Lower lobe of right lung (tissue), 2 donors: ENCODE measurements around the gene CYSTM1. TPM values are rescaled to one million over a fixed set of nuclear protein-coding genes. Genes with fewer than 3 reads are reported as not detected.

ENCODE experiments used
- ATAC-seq, 2 donors: fragments of 200-7000 bp; cut with Tn5 transposase; one replicate each; pipeline ENCODE4 v1.9.1; 2020 to 2022; ENCODE audit warnings: mild to moderate bottlenecking in 2 of 2, moderate library complexity in 2 of 2
- DNase-seq: peaks from one replicate; pipeline ENCODE4 v3.0.0-alpha.2; 2020
- H3K27ac ChIP-seq: fragments of 200-600 bp; one replicate; pipeline ENCODE4 v1.8.0; 2022
- H3K27me3 ChIP-seq: fragments of 200-600 bp; one replicate; pipeline ENCODE4 v1.8.0; 2022; ENCODE audit warnings: low read depth
- H3K36me3 ChIP-seq: fragments of 200-600 bp; one replicate; pipeline ENCODE4 v1.8.0; 2022; ENCODE audit warnings: mild to moderate bottlenecking
- H3K4me1 ChIP-seq: fragments of 200-600 bp; one replicate; pipeline ENCODE4 v1.8.0; 2022
- H3K4me3 ChIP-seq: fragments of 200-600 bp; one replicate; pipeline ENCODE4 v1.8.0; 2022; ENCODE audit warnings: mild to moderate bottlenecking
- H3K9me3 ChIP-seq: fragments of 200-600 bp; one replicate; pipeline ENCODE4 v1.8.0; 2022
- intact Hi-C: fragments of 100-400 bp; cut with DNase I; formaldehyde crosslinking; loops from one replicate; pipeline ENCODE4 v1.11.0; 2022
- total RNA-seq: library from RNA; stranded (reverse); fragmentation: NEBNext Ultra II Directional; extraction: Animal tissue kit (Norgen Biotek cat#: 25700); gene quantifications from one replicate; pipeline ENCODE4 v1.2.1, GENCODE V29; 2021
- TF ChIP-seq, protein P1 (sequence below): fragments of 200-600 bp; IDR thresholded peaks from one replicate; pipeline ENCODE4 v1.8.0; 2022; ENCODE audit warnings: antibody characterized with exemption, mild to moderate bottlenecking
- donor health status: DM: no; HTN: yes; CAD: no; lungs with severe emphysema.

The CYSTM1 gene
- total RNA-seq, 1 donor from 2014 or later = 80.4 TPM

DNA sequence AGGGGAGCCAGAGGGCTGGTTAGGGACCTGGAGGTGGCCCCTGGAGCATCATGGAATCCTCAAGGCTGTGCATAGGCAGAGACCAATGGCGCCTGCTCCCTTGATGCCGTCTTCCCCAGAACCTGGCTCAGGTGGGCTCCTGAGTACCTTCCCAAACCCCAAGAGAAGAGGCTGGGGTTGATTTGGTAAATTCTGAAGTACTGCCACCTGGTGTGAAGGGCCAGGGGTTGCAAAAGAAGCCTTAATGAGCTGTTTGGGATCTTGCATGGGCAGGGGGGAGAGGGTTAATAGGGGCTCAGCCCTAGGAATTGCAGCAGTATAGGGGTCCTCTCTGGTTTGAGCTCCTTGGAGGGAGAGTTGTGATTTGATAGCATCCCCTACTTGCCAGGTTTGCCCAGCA is 52.1 kb downstream of the CYSTM1 start:
- Histone ChIP-seq H3K27me3 (no peaks in the 10 kb centered on the region), H3K36me3 (no peaks in the 10 kb centered on the region), H3K27ac (no peak overlapping the region), H3K4me3 (no peak overlapping the region), H3K9me3 (no peaks in the 10 kb centered on the region), H3K4me1 (peaks cover 10% of the 10 kb centered on the region)
- no peak for ATAC-seq
- intact Hi-C loops = no loop called here
- DNase-seq = no peak
- TF ChIP-seq, protein P1, sequence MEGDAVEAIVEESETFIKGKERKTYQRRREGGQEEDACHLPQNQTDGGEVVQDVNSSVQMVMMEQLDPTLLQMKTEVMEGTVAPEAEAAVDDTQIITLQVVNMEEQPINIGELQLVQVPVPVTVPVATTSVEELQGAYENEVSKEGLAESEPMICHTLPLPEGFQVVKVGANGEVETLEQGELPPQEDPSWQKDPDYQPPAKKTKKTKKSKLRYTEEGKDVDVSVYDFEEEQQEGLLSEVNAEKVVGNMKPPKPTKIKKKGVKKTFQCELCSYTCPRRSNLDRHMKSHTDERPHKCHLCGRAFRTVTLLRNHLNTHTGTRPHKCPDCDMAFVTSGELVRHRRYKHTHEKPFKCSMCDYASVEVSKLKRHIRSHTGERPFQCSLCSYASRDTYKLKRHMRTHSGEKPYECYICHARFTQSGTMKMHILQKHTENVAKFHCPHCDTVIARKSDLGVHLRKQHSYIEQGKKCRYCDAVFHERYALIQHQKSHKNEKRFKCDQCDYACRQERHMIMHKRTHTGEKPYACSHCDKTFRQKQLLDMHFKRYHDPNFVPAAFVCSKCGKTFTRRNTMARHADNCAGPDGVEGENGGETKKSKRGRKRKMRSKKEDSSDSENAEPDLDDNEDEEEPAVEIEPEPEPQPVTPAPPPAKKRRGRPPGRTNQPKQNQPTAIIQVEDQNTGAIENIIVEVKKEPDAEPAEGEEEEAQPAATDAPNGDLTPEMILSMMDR = no peak

DNA sequence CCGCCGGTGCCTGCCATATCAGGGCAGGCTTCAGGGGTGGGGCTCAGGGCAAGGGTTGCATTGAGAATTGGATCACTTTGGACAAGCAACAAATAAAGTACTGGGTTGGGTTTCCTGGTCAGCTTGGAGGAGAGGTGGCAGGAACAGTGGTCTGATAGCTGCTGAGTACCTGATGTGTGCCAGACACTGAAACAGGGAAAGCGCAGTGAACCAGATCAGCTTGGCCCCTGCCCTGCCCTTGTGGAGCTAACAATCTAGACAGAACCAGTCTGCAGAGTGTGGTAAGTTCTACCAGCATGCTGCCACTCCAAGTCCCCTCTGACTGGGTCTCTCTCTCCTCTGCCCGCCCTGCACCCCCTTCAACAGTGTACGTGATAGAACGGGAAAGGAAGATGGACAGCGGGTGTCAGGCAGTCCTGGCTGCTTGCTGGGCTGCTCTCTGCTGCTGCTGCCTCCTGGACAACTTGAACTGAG is 53.4 kb downstream of the CYSTM1 start:
- ATAC-seq (peak in 1 of 2 donors; percentile 28), DNase-seq (no peak)
- no peaks in the 10 kb centered on the region for H3K36me3 ChIP-seq
- TF ChIP-seq, protein P1 = no peak
- no peak overlapping the region for H3K27ac ChIP-seq
- no peaks in the 10 kb centered on the region for H3K4me1 ChIP-seq
- H3K27me3 ChIP-seq = no peaks in the 10 kb centered on the region
- H3K4me3 ChIP-seq = no peak overlapping the region
- H3K9me3 ChIP-seq = no peaks in the 10 kb centered on the region
- intact Hi-C loops = no loop called here

DNA sequence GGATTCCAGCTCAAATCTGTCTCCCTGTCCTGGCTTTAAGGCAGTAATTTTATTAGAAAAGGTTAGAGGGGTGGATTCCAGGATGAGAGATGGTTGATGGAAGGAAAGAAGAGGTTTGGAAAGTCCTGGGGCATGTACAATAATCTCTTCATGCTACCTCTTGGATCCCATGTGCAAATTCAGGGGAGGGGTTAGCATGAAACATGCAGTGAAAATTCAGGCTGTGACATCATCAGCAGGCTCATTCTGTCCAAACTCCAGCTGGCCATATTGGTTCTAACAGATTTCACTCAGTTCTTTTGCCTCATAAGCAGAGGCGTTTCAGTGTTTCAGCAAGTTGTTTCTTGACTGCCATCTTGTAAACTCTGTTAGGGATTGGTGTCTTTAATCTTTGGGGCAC is 55.4 kb downstream of the CYSTM1 start:
- intact Hi-C loops = no loop called here
- Histone ChIP-seq H3K4me3 (no peak overlapping the region), H3K27me3 (no peaks in the 10 kb centered on the region), H3K4me1 (no peaks in the 10 kb centered on the region), H3K36me3 (no peaks in the 10 kb centered on the region), H3K9me3 (no peaks in the 10 kb centered on the region), H3K27ac (no peak overlapping the region)
- TF ChIP-seq, protein P1 = no peak
- no peak for DNase-seq
- no peak for ATAC-seq

DNA sequence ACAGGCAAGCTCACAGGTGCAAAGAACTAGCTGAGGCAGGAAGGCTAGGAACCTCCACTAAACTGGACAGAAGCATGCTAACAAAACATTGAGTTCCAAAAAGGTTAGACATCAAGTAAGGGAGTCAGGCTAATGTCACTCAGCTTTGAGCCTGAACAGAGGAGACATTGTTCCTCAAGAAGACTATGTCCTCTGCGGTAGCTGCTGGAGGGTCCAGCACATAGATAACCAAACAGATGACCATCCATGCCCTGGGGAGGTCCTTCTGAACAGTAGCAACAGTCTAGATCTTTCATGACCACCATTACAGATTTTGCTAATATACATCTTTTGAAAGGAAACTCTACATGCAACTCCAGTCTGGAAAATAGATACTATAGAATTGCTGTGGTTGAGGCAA is 57.7 kb downstream of the CYSTM1 start:
- H3K4me1 ChIP-seq = peaks cover 13% of the 10 kb centered on the region
- TF ChIP-seq, protein P1 = no peak

DNA sequence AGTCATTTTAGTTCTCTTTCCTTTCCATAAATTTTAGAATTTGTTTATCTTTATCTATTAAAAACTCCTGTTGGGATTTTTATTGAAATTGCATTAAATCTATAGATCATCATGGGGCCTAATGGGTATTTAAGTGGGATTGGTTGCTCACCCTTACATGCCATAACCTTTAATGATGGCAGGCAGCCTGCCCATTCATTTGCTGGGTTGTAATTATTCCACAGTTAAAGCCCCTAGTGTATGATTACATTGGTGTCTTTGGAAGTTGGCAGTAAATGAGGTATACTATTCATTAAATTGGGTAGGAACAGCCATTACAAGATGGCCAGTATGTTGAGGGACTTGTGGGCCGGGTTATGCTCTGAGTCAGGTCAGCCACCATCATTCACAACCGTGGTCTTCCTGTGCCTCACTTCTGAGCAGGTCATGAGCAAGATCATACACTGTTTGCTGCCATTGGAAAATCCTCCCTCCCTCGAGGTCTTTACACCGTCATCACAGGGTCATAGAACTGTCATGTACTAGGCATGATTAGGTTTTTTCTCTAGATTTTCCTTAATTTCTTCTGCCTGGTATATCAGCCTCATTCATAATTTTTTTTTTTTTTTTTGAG is 59.5 kb downstream of the CYSTM1 start:
- Histone ChIP-seq H3K27me3 (no peaks in the 10 kb centered on the region), H3K9me3 (no peaks in the 10 kb centered on the region), H3K4me3 (no peak overlapping the region), H3K4me1 (peaks cover 13% of the 10 kb centered on the region), H3K27ac (no peak overlapping the region), H3K36me3 (no peaks in the 10 kb centered on the region)
- ATAC-seq (no peak), DNase-seq (no peak)
- TF ChIP-seq, protein P1 = no peak
- intact Hi-C loops = no loop called here

More for the DNA sequence above, 57.7 kb downstream of the CYSTM1 start:
- no peaks in the 10 kb centered on the region for H3K9me3 ChIP-seq
- no peaks in the 10 kb centered on the region for H3K27me3 ChIP-seq
- no peak overlapping the region for H3K4me3 ChIP-seq
- no peak overlapping the region for H3K27ac ChIP-seq
- no peaks in the 10 kb centered on the region for H3K36me3 ChIP-seq
- DNase-seq (no peak), ATAC-seq (no peak)
- intact Hi-C loops = no loop called here
